SHP77 (cell line): ENCODE data around the gene MSLN.

Experiments
- DNase-seq, 2 experiments: peaks; one replicate each; lab custom pipeline; 2025; lab: John Stamatoyannopoulos, UW

Gene MSLN

GRCh38 chr16:723695-724094, 36.8 kb upstream of the MSLN start:
- DNase-seq = no peak

GRCh38 chr16:724188-725040, 36.1 kb upstream of the MSLN start:
- DNase-seq = no peak

- no peak for DNase-seq
These were observed 35.5 kb upstream of the MSLN start for GRCh38 chr16:725041-725376.

- no peak for DNase-seq
These were observed 34.9 kb upstream of the MSLN start for GRCh38 chr16:725463-726187.

- DNase-seq = no peak
These were observed 34.4 kb upstream of the MSLN start for GRCh38 chr16:726188-726437.

- DNase-seq = peak in 1 of 2 experiments; percentile 43
These were observed 33.9 kb upstream of the MSLN start, which contains the start of the genes CCDC78 and HAGHL for GRCh38 chr16:726438-727290. Gene CCDC78 (minus strand): TSS chr16:726443. CDS start chr16:726367, 76 bp downstream. Gene HAGHL (plus strand): TSS chr16:727106. CDS start chr16:727510, 404 bp downstream.

GRCh38 chr16:727291-727977, 33.1 kb upstream of the MSLN start:
- no peak for DNase-seq

GRCh38 chr16:728131-728889, 32.2 kb upstream of the MSLN start:
- peak in 1 of 2 experiments; percentile 71 for DNase-seq

- DNase-seq = no peak
These were observed 31.4 kb upstream of the MSLN start for GRCh38 chr16:728890-729744.

GRCh38 chr16:729768-730665, 30.5 kb upstream of the MSLN start:
- no peak for DNase-seq

- no peak for DNase-seq
These were observed 29.6 kb upstream of the MSLN start for GRCh38 chr16:730666-731509.

GRCh38 chr16:732332-732731, 28.2 kb upstream of the MSLN start:
- DNase-seq = no peak

- DNase-seq = no peak
These were observed 27.6 kb upstream of the MSLN start for GRCh38 chr16:732936-733335.

GRCh38 chr16:733382-734207, 26.9 kb upstream of the MSLN start:
- DNase-seq = no peak

- DNase-seq = no peak
These were observed 26.1 kb upstream of the MSLN start for GRCh38 chr16:734208-734980.
